Gastroesophageal sphincter (tissue), 4 donors: ENCODE data around the gene PPP2R2B. TPM values are rescaled to one million over a fixed set of nuclear protein-coding genes. Genes with fewer than 3 reads are reported as not detected.

ENCODE experiments used
- ATAC-seq: fragments of 150-250 bp; one replicate; pipeline ENCODE4 v1.9.1; 2016; ENCODE audit warnings: mild to moderate bottlenecking, moderate library complexity
- H3K27ac ChIP-seq, 4 donors: fragments of 200-600 bp; sonication (generic) in 3 of 4; 1 replicate in 3 of 4; 2 replicates in 1 of 4; pipeline ENCODE4 v1.5.1; 2016 to 2019
- H3K27me3 ChIP-seq: fragments of 200-600 bp; sonication (generic); one replicate; pipeline ENCODE4 v1.5.1; 2019
- H3K36me3 ChIP-seq, 2 donors: fragments of 200-600 bp; sonication (generic); one replicate each; pipeline ENCODE4 v1.5.1; 2019; ENCODE audit warnings: control low read depth in 1 of 2
- H3K4me1 ChIP-seq, 3 donors: fragments of 200-600 bp; sonication (generic); 1 replicate in 2 of 3; 2 replicates in 1 of 3; pipeline ENCODE4 v1.5.1; 2016 to 2019; ENCODE audit warnings: control low read depth in 2 of 3
- H3K4me3 ChIP-seq, 2 donors: fragments of 200-600 bp; sonication (generic); one replicate each; pipeline ENCODE4 v1.5.1; 2019; ENCODE audit warnings: mild to moderate bottlenecking in 1 of 2, moderate library complexity in 1 of 2
- H3K9me3 ChIP-seq, 3 donors: fragments of 200-600 bp; sonication (generic); one replicate each; pipeline ENCODE4 v1.5.1; 2017 to 2019; ENCODE audit warnings: control low read depth in 2 of 3
- CTCF ChIP-seq, 4 experiments: fragments of 200-600 bp in 2 of 4; fragments of 450-650 bp in 2 of 4; sonication (generic) in 1 of 4; IDR thresholded peaks; one replicate each; pipeline ENCODE4 v1.5.1; 2017 to 2019; ENCODE audit warnings: antibody characterized with exemption in 4 of 4, mild to moderate bottlenecking in 2 of 4, moderate library complexity in 2 of 4
- EP300 ChIP-seq: sonication (generic); formaldehyde crosslinking; IDR thresholded peaks from one replicate; pipeline ENCODE4 v1.6.1; 2017; ENCODE audit warnings: antibody characterized with exemption, mild to moderate bottlenecking
- POLR2A ChIP-seq, 2 donors: fragments of 450-650 bp; IDR thresholded peaks; one replicate each; pipeline ENCODE4 v1.6.1; 2017; ENCODE audit warnings: antibody characterized with exemption in 2 of 2, mild to moderate bottlenecking in 2 of 2, moderate library complexity in 1 of 2
- POLR2AphosphoS5 ChIP-seq: sonication (generic); formaldehyde crosslinking; IDR thresholded peaks from one replicate; pipeline ENCODE4 v1.6.1; 2017; ENCODE audit warnings: antibody characterized with exemption
- WGBS, 2 donors: methylation state at CpG; one replicate each; pipeline ENCODE4 v1.1.5; 2018; ENCODE audit warnings: low coverage in 1 of 2; 5-methylcytosine and 5-hydroxymethylcytosine counted together
- total RNA-seq, 4 donors: library from RNA; depleted of rRNA; stranded (reverse); fragments of >200 nt; gene quantifications; one replicate each; pipeline ENCODE4 v1.1.0, GENCODE V29; 2016

PPP2R2B gene
- total RNA-seq, 4 donors from 2014 or later, result 1.0 to 3.0 (median 2.3) TPM

GRCh38 chr5:146706321-146706972 lies 172.1 kb downstream of the PPP2R2B start:
- no peaks in the 10 kb centered on the region for H3K36me3 ChIP-seq
- H3K27me3 ChIP-seq, result no peaks in the 10 kb centered on the region
- no peak for ATAC-seq

GRCh38 chr5:146704949-146705665 lies 173.4 kb downstream of the PPP2R2B start:
- no peaks in the 10 kb centered on the region for H3K4me1 ChIP-seq
- 51 to 75% methylated on average over 2 to 4 of the region's 4 CpGs for WGBS, 2 donors
- no peaks in the 10 kb centered on the region for H3K36me3 ChIP-seq
- H3K27me3 ChIP-seq, result no peaks in the 10 kb centered on the region
- H3K9me3 ChIP-seq, result no peaks in the 10 kb centered on the region
- no peak overlapping the region for H3K27ac ChIP-seq
- no peak for TF ChIP-seq EP300
- TF ChIP-seq POLR2A (IDR thresholded peaks at IDR 0.05), result no peak
- no peak for TF ChIP-seq POLR2AphosphoS5
- TF ChIP-seq CTCF (IDR thresholded peaks at IDR 0.05), result no peak
- no peak overlapping the region for H3K4me3 ChIP-seq
- ATAC-seq, result no peak

More at GRCh38 chr5:146706321-146706972, 172.1 kb downstream of the PPP2R2B start:
- H3K9me3 ChIP-seq, result no peaks in the 10 kb centered on the region
- H3K27ac ChIP-seq, result no peak overlapping the region
- no peak for TF ChIP-seq POLR2A (IDR thresholded peaks at IDR 0.05)
- TF ChIP-seq CTCF (IDR thresholded peaks at IDR 0.05), result no peak
- no peak for TF ChIP-seq POLR2AphosphoS5
- TF ChIP-seq EP300, result no peak
- no peak overlapping the region for H3K4me3 ChIP-seq
- WGBS, 2 donors, result 77 to 99% methylated on average over 4 to 10 of the region's 32 CpGs
- no peaks in the 10 kb centered on the region for H3K4me1 ChIP-seq

GRCh38 chr5:146703899-146704298 lies 174.7 kb downstream of the PPP2R2B start:
- 0 to 5% methylated on average over 1 of the region's 1 CpG for WGBS, 2 donors
- H3K4me3 ChIP-seq, result no peak overlapping the region
- no peaks in the 10 kb centered on the region for H3K36me3 ChIP-seq
- no peak for TF ChIP-seq CTCF (IDR thresholded peaks at IDR 0.05)
- TF ChIP-seq EP300, result no peak
- no peak for TF ChIP-seq POLR2AphosphoS5
- no peak for TF ChIP-seq POLR2A (IDR thresholded peaks at IDR 0.05)
- H3K27ac ChIP-seq, result no peak overlapping the region
- H3K27me3 ChIP-seq, result no peaks in the 10 kb centered on the region
- no peak for ATAC-seq
- H3K4me1 ChIP-seq, result no peaks in the 10 kb centered on the region
- no peaks in the 10 kb centered on the region for H3K9me3 ChIP-seq

- no peaks in the 10 kb centered on the region for H3K4me1 ChIP-seq
- no peak for ATAC-seq
- H3K36me3 ChIP-seq, result no peaks in the 10 kb centered on the region
- H3K27me3 ChIP-seq, result no peaks in the 10 kb centered on the region
- H3K27ac ChIP-seq, result no peak overlapping the region
- H3K4me3 ChIP-seq, result no peak overlapping the region
- no peaks in the 10 kb centered on the region for H3K9me3 ChIP-seq
- TF ChIP-seq POLR2A (IDR thresholded peaks at IDR 0.05), result no peak
- no peak for TF ChIP-seq POLR2AphosphoS5
- TF ChIP-seq CTCF (IDR thresholded peaks at IDR 0.05), result no peak
- no peak for TF ChIP-seq EP300
These were observed 175.1 kb downstream of the PPP2R2B start for GRCh38 chr5:146703499-146703898.
